GM23248 (cell line): ENCODE data around the gene SPC24.

Experiments used
- EZH2 ChIP-seq: fragments of 200-600 bp; sonication (generic); IDR thresholded peaks from 2 replicates; pipeline ENCODE4 v1.6.1; 2018; ENCODE audit warnings: antibody characterized with exemption, mild to moderate bottlenecking; ENCODE audit not compliant: insufficient read depth, poor library complexity, severe bottlenecking
- EZH2phosphoT487 ChIP-seq: fragments of 200-600 bp; sonication (generic); IDR thresholded peaks from 2 replicates; pipeline ENCODE4 v1.6.1; 2018; ENCODE audit warnings: antibody characterized with exemption, moderate library complexity, mild to moderate bottlenecking, low read depth; ENCODE audit not compliant: insufficient read depth

DNA sequence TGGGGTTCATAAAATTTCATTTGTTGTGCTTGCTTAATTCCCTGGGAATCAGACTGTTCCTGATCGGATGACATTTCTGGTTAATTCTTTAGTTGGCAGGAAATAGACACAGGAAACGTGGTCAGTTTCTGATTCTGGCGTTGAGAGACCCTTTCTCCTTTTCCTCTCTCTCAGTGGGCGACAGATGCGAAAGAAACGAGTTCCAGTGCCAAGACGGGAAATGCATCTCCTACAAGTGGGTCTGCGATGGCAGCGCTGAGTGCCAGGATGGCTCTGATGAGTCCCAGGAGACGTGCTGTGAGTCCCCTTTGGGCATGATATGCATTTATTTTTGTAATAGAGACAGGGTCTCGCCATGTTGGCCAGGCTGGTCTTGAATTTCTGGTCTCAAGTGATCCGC is 55.5 kb downstream of the SPC24 start:
- no peak for TF ChIP-seq EZH2
- no peak for TF ChIP-seq EZH2phosphoT487
